ENCODE results near the gene HNF1B. TPM values are rescaled to one million over a fixed set of nuclear protein-coding genes. Genes with fewer than 3 reads are reported as not detected.

Gene HNF1B
- total RNA-seq, 1 donor from 2014 or later, result 0.13 TPM

DNA sequence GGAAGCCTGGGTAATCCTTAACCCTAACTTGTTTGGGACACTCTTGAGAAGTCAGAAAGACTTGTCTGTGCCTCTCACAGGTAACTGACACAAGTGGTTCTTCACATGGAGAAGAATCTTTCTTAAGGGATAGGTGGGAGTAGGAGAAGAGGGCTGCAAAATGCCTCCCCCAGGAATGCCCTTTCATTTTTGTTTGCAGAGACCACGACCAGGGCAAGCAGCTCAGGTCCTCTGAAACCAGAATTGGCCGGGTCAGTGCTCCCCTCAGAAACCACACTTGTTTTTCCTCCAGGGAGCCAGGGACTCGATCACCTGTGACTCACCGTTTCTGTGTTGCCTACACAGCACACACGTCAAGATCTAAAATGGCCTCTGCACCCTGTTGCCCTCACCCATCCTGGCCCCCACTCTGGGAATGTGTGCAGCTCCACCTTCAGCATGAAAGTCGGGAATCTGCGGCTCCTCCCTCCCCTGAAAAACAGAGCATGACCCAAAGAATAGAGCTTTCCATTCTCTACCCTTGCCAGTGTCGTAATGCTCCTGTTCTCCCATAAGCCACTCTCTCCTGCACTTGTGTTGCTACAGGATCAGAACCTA is 36.1 kb downstream of the HNF1B start:
- Mint-ChIP-seq H3K4me3 (ENCODE audit: unreplicated experiment) (no peak overlapping the region), H3K36me3 (ENCODE audit: low read depth, unreplicated experiment) (no peaks in the 10 kb centered on the region), H3K27ac (ENCODE audit: unreplicated experiment) (no peak overlapping the region), H3K4me1 (ENCODE audit: unreplicated experiment) (peaks cover 17% of the 10 kb centered on the region), H3K9me3 (ENCODE audit: unreplicated experiment) (no peaks in the 10 kb centered on the region), H3K27me3 (ENCODE audit: unreplicated experiment) (peaks cover 13% of the 10 kb centered on the region)
- no peak for DNase-seq (ENCODE audit: low spot score)
- TF ChIP-seq, protein P1, sequence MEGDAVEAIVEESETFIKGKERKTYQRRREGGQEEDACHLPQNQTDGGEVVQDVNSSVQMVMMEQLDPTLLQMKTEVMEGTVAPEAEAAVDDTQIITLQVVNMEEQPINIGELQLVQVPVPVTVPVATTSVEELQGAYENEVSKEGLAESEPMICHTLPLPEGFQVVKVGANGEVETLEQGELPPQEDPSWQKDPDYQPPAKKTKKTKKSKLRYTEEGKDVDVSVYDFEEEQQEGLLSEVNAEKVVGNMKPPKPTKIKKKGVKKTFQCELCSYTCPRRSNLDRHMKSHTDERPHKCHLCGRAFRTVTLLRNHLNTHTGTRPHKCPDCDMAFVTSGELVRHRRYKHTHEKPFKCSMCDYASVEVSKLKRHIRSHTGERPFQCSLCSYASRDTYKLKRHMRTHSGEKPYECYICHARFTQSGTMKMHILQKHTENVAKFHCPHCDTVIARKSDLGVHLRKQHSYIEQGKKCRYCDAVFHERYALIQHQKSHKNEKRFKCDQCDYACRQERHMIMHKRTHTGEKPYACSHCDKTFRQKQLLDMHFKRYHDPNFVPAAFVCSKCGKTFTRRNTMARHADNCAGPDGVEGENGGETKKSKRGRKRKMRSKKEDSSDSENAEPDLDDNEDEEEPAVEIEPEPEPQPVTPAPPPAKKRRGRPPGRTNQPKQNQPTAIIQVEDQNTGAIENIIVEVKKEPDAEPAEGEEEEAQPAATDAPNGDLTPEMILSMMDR (IDR thresholded peaks at IDR 0.05; ENCODE audit: unreplicated experiment), result no peak

- TF ChIP-seq, protein P1 (IDR thresholded peaks at IDR 0.05; ENCODE audit: unreplicated experiment), result no peak
- no peak for DNase-seq (ENCODE audit: low spot score)
- Mint-ChIP-seq H3K9me3 (ENCODE audit: unreplicated experiment) (no peaks in the 10 kb centered on the region), H3K36me3 (ENCODE audit: low read depth, unreplicated experiment) (no peaks in the 10 kb centered on the region), H3K27me3 (ENCODE audit: unreplicated experiment) (peaks cover 13% of the 10 kb centered on the region), H3K4me3 (ENCODE audit: unreplicated experiment) (no peak overlapping the region), H3K4me1 (ENCODE audit: unreplicated experiment) (peaks cover 17% of the 10 kb centered on the region), H3K27ac (ENCODE audit: unreplicated experiment) (no peak overlapping the region)
Measured at GRCh38 chr17:37708008-37708615, 36.7 kb downstream of the HNF1B start.

DNA sequence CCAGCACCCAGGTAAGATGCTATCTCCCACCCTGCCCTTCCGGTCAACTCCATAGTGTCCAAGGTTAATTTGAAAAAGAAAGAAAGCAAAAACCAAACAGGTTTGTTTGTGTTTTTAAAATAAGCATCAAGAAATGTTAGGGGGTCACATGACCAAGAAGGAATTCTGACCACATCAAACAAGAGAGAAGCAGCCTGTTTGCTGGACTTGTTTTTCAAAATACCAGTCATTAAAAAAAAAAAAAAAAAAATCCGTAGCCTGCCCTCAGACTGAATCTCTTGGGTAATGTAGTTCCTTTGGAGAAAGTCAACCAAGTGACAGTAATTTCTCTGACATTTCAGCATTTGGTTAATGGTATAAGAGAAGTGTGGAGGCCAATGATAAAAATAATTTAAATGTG is 38.4 kb downstream of the HNF1B start:
- no peaks in the 10 kb centered on the region for H3K9me3 Mint-ChIP-seq (ENCODE audit: unreplicated experiment)
- peaks cover 13% of the 10 kb centered on the region for H3K27me3 Mint-ChIP-seq (ENCODE audit: unreplicated experiment)
- TF ChIP-seq, protein P1 (IDR thresholded peaks at IDR 0.05; ENCODE audit: unreplicated experiment), result no peak
- peaks cover 20% of the 10 kb centered on the region for H3K4me1 Mint-ChIP-seq (ENCODE audit: unreplicated experiment)
- no peak overlapping the region for H3K27ac Mint-ChIP-seq (ENCODE audit: unreplicated experiment)
- H3K36me3 Mint-ChIP-seq (ENCODE audit: low read depth, unreplicated experiment), result no peaks in the 10 kb centered on the region
- H3K4me3 Mint-ChIP-seq (ENCODE audit: unreplicated experiment), result no peak overlapping the region
- no peak for DNase-seq (ENCODE audit: low spot score)

DNA sequence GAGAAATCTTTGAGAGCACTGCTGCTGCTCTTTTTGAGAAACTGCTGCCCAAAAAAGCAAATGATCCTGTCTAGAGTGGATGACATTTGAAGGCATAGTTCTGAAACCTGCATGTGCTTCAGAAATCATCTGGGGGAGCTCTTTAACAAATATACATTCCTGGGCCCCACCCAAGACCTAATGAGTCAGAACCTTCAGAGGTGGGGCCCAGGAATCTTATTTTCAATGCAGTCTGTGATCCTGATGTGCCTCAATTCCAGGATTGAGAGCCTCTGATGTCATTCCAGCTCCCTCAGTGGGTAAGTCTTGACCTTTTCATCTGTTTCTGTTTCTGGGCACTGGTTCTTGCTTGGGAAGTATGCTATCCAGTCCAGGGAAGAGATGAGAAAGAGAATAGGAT is 42.3 kb downstream of the HNF1B start:
- Mint-ChIP-seq H3K4me1 (ENCODE audit: unreplicated experiment) (peaks cover 4% of the 10 kb centered on the region), H3K9me3 (ENCODE audit: unreplicated experiment) (no peaks in the 10 kb centered on the region), H3K4me3 (ENCODE audit: unreplicated experiment) (no peak overlapping the region), H3K36me3 (ENCODE audit: low read depth, unreplicated experiment) (no peaks in the 10 kb centered on the region), H3K27me3 (ENCODE audit: unreplicated experiment) (peaks cover 2% of the 10 kb centered on the region), H3K27ac (ENCODE audit: unreplicated experiment) (no peak overlapping the region)
- no peak for DNase-seq (ENCODE audit: low spot score)
- TF ChIP-seq, protein P1 (IDR thresholded peaks at IDR 0.05; ENCODE audit: unreplicated experiment), result no peak

DNA sequence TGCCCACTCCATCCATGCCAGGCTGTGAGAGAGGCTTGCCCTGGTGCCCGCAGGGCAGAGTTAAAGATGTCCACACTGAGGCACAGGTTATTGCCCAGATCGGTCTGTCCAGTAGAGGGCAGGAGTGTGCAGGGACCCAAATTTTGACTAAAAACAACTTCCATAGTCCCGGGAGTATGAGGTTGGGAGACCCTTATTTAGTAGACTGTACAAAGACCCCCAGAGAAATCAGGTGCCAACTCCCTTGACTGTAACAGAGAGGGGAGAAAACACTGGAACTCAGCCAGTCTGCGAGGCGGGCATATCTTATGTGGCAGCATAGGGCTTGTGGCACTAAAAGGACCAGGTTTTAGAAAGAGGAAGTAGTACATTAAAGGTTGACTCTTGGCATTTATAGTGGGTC is 43.4 kb downstream of the HNF1B start:
- DNase-seq (ENCODE audit: low spot score), result peak; percentile 50
- TF ChIP-seq, protein P1 (IDR thresholded peaks at IDR 0.05; ENCODE audit: unreplicated experiment), result peak; percentile 75
- Mint-ChIP-seq H3K27me3 (ENCODE audit: unreplicated experiment) (peaks cover 2% of the 10 kb centered on the region), H3K4me3 (ENCODE audit: unreplicated experiment) (no peak overlapping the region), H3K9me3 (ENCODE audit: unreplicated experiment) (no peaks in the 10 kb centered on the region), H3K4me1 (ENCODE audit: unreplicated experiment) (peaks cover 4% of the 10 kb centered on the region), H3K27ac (ENCODE audit: unreplicated experiment) (no peak overlapping the region), H3K36me3 (ENCODE audit: low read depth, unreplicated experiment) (no peaks in the 10 kb centered on the region)

Measured in endothelial cell (in vitro differentiated cells).